HepG2 (cell line): ENCODE measurements around the gene EEF1AKMT3. TPM values are rescaled to one million over a fixed set of nuclear protein-coding genes. Genes with fewer than 3 reads are reported as not detected.

Experiments
- ATAC-seq: fragments of 200-7000 bp; cut with Tn5 transposase; 3 replicates; pipeline ENCODE4 v1.9.1; 2020; ENCODE audit warnings: mild to moderate bottlenecking, moderate library complexity
- BruUV-seq: library from RNA; stranded (reverse); fragments of 400-500 nt; replicated peaks from 2 replicates; lab custom pipeline; 2021; lab: Mats Ljungman, UMichigan
- CTCF ChIA-PET: fragments of 300-600 bp; formaldehyde crosslinking; extraction: SDS; loops from one replicate; lab custom pipeline; 2021; ENCODE audit warnings: low total read pairs, inconsistent platforms, low intra/inter-chr PET ratio; lab: Yijun Ruan, JAX
- POLR2A ChIA-PET: fragments of 350-600 bp; sonication (Branson Sonifier 250); formaldehyde crosslinking; loops from one replicate; lab custom pipeline; 2020; ENCODE audit warnings: antibody characterized with exemption, inconsistent platforms; lab: Yijun Ruan, JAX
- DNase-seq: peaks from one replicate; pipeline ENCODE4 v3.0.0-alpha.2; 2015; ENCODE audit warnings: low spot score
- FAIRE-seq: peaks from 3 replicates; lab custom pipeline; 2011; peaks lifted over from hg19 to GRCh38; lab: Jason Lieb, UNC
- H2AFZ ChIP-seq: one replicate; pipeline ENCODE4 v1.6.1; 2011; ENCODE audit warnings: low read length, inconsistent platforms
- H3K27ac ChIP-seq: fragments of 300-600 bp; 3 replicates; pipeline ENCODE4 v1.8.0; 2011; ENCODE audit warnings: mixed run types, mild to moderate bottlenecking, mixed read lengths, low read length, inconsistent platforms; ENCODE audit not compliant: insufficient read depth; ENCODE audit errors: extremely low read length
- H3K27me3 ChIP-seq, 2 experiments: fragments of 200-600 bp in 1 of 2; 2 replicates in 1 of 2; 3 replicates in 1 of 2; pipeline versions ENCODE4 v1.6.0 to v1.8.0; 2011; ENCODE audit warnings: low read length in 2 of 2, mild to moderate bottlenecking in 2 of 2, moderate library complexity in 2 of 2, inconsistent platforms in 1 of 2; ENCODE audit not compliant: insufficient read depth in 2 of 2, control insufficient read depth in 1 of 2
- H3K36me3 ChIP-seq, 2 experiments: fragments of 200-600 bp in 1 of 2; replicated peaks in 1 of 2; 2 replicates in 1 of 2; 3 replicates in 1 of 2; pipeline versions ENCODE4 v1.5.1 to v1.8.0; 2011; ENCODE audit warnings: low read length in 2 of 2, inconsistent platforms in 1 of 2; ENCODE audit not compliant: insufficient read depth in 2 of 2, control insufficient read depth in 1 of 2
- H3K4me1 ChIP-seq: 2 replicates; pipeline ENCODE4 v1.5.1; 2012; ENCODE audit warnings: low read length, inconsistent platforms; ENCODE audit not compliant: insufficient read depth
- H3K4me2 ChIP-seq: 2 replicates; pipeline ENCODE4 v1.6.0; 2011; ENCODE audit warnings: low read depth, low read length, inconsistent platforms
- H3K4me3 ChIP-seq, 3 experiments: fragments of 200-600 bp in 1 of 3; sonication (generic), shearing (Covaris generic) in 1 of 3; replicated peaks in 1 of 3; 2 replicates each; pipeline ENCODE4 v1.5.1; 2011 to 2016; ENCODE audit warnings: low read length in 3 of 3, inconsistent platforms in 2 of 3, low read depth in 2 of 3, mild to moderate bottlenecking in 2 of 3, control low read depth in 1 of 3, mixed read lengths in 1 of 3; ENCODE audit not compliant: insufficient read depth in 1 of 3
- H3K79me2 ChIP-seq: one replicate; pipeline ENCODE4 v1.6.1; 2011; ENCODE audit warnings: low read length, inconsistent platforms; ENCODE audit not compliant: insufficient read depth
- H3K9ac ChIP-seq: 2 replicates; pipeline ENCODE4 v1.6.0; 2011; ENCODE audit warnings: mild to moderate bottlenecking, low read depth, low read length, inconsistent platforms; ENCODE audit not compliant: insufficient read depth
- H3K9me3 ChIP-seq: 2 replicates; pipeline ENCODE4 v1.5.1; 2012; ENCODE audit warnings: mild to moderate bottlenecking, low read length
- H4K20me1 ChIP-seq: 2 replicates; pipeline ENCODE4 v1.6.0; 2011; ENCODE audit warnings: inconsistent platforms, mild to moderate bottlenecking, low read length, moderate library complexity; ENCODE audit not compliant: insufficient read depth
- EHMT2 ChIP-seq: fragments of 200-600 bp; sonication (generic); IDR thresholded peaks from 2 replicates; pipeline ENCODE4 v1.7.0; 2017; ENCODE audit warnings: antibody characterized with exemption, low read depth, low read length, borderline replicate concordance
- FOXM1 ChIP-seq: sonication (generic); formaldehyde crosslinking; IDR thresholded peaks from 2 replicates; pipeline ENCODE4 v1.5.0; 2020; ENCODE audit warnings: missing genetic modification reagents
- GLI4 ChIP-seq: sonication (generic); formaldehyde crosslinking; IDR thresholded peaks from 2 replicates; pipeline ENCODE4 v1.5.1; 2020; ENCODE audit warnings: missing genetic modification reagents, mild to moderate bottlenecking, moderate library complexity, borderline replicate concordance
- HNRNPL ChIP-seq: fragments of 200-400 bp; formaldehyde crosslinking; IDR thresholded peaks from 2 replicates; pipeline ENCODE4 v1.6.1; 2017; ENCODE audit warnings: mild to moderate bottlenecking, low read depth, low read length
- KLF13 ChIP-seq: sonication (generic); formaldehyde crosslinking; IDR thresholded peaks from 2 replicates; pipeline ENCODE4 v1.4.0; 2020; ENCODE audit warnings: mild to moderate bottlenecking, missing genetic modification reagents
- MAFG ChIP-seq: sonication (generic); formaldehyde crosslinking; IDR thresholded peaks from 2 replicates; pipeline ENCODE4 v1.5.1; 2020; ENCODE audit warnings: mild to moderate bottlenecking, missing genetic modification reagents
- MIER2 ChIP-seq: IDR thresholded peaks from 2 replicates; pipeline ENCODE4 v1.6.1; 2016; ENCODE audit warnings: missing biosample characterization, missing genetic modification reagents
- MTA1 ChIP-seq: sonication (generic); formaldehyde crosslinking; IDR thresholded peaks from 2 replicates; pipeline ENCODE4 v1.4.0; 2020; ENCODE audit warnings: missing genetic modification reagents, mild to moderate bottlenecking, borderline replicate concordance
- MYC ChIP-seq: sonication (generic); formaldehyde crosslinking; IDR thresholded peaks from 2 replicates; pipeline ENCODE4 v1.9.0; 2021; ENCODE audit warnings: missing genetic modification reagents, borderline replicate concordance
- ZNF17 ChIP-seq: sonication (generic); formaldehyde crosslinking; IDR thresholded peaks from 2 replicates; pipeline ENCODE4 v1.5.0; 2020; ENCODE audit warnings: mild to moderate bottlenecking, missing genetic modification reagents
- ZNF546 ChIP-seq: sonication (generic); formaldehyde crosslinking; conservative IDR thresholded peaks from 2 replicates; pipeline ENCODE4 v1.8.1; 2023; ENCODE audit warnings: mild to moderate bottlenecking, missing genetic modification reagents
- ZNF737 ChIP-seq: sonication (generic); formaldehyde crosslinking; IDR thresholded peaks from 2 replicates; pipeline ENCODE4 v1.5.0; 2020; ENCODE audit warnings: missing genetic modification reagents, mild to moderate bottlenecking, borderline replicate concordance
- WGBS: methylation state at CpG from one replicate; pipeline ENCODE4 v1.1.6; 2017; ENCODE audit warnings: low lambda C conversion rate; 5-methylcytosine and 5-hydroxymethylcytosine counted together
- in situ Hi-C: cut with HindIII; loops from 2 replicates; pipeline ENCODE4 v1.10.0; 2017; ENCODE audit warnings: low pct_unique_long_range_greater_than_20kb; ENCODE audit not compliant: extremely low pct_ligation_motif_present
- intact Hi-C: fragments of 100-400 bp; cut with micrococcal nuclease; formaldehyde crosslinking; loops from one replicate; pipeline ENCODE4 v1.10.0; 2022; ENCODE audit not compliant: unreplicated experiment
- polyA plus RNA-seq, 8 experiments: library from polyadenylated mRNA; depleted of rRNA in 3 of 8; stranded (reverse) in 7 of 8; unstranded in 1 of 8; fragments of >200 nt; fragmentation: Illumina TruSeq in 4 of 8; extraction: Trizol in 4 of 8; gene quantifications; 2 replicates each; pipeline versions ENCODE4 v1.2.1 to v1.2.3, GENCODE V29; 2011 to 2016; ENCODE audit warnings: low read depth in 4 of 8, missing spikeins in 1 of 8, mixed read lengths in 1 of 8; ENCODE audit not compliant: insufficient read depth in 1 of 8
- total RNA-seq, 5 experiments: library from RNA; depleted of rRNA; stranded (reverse); fragments of >200 nt; fragmentation: Illumina TruSeq; extraction: Trizol; gene quantifications; 2 replicates each; pipeline ENCODE4 v1.2.3, GENCODE V29; 2016; ENCODE audit warnings: low read depth in 1 of 5
- TF ChIP-seq, protein P1 (sequence below): sonication (generic); formaldehyde crosslinking; IDR thresholded peaks from 2 replicates; pipeline ENCODE4 v1.4.0; 2020; ENCODE audit warnings: missing genetic modification reagents, mild to moderate bottlenecking, borderline replicate concordance
- TF ChIP-seq, protein P2 (sequence below): IDR thresholded peaks from 2 replicates; pipeline ENCODE4 v1.6.1; 2016; ENCODE audit warnings: missing compliant biosample characterization, missing genetic modification reagents, borderline replicate concordance
- TF ChIP-seq, protein P3 (sequence below): fragments of 450-650 bp; IDR thresholded peaks from 2 replicates; pipeline ENCODE4 v1.6.1; 2017
- TF ChIP-seq, protein P4 (sequence below): sonication (generic); formaldehyde crosslinking; IDR thresholded peaks from 2 replicates; pipeline ENCODE4 v1.4.0; 2020; ENCODE audit warnings: low read depth, mild to moderate bottlenecking, missing genetic modification reagents

EEF1AKMT3 gene
- total and polyA plus RNA-seq, 2 of the 13 experiments (the other 11 are each of a cell fraction or from before 2014, with no cell fraction given), result 4.7 to 11.4 TPM

DNA sequence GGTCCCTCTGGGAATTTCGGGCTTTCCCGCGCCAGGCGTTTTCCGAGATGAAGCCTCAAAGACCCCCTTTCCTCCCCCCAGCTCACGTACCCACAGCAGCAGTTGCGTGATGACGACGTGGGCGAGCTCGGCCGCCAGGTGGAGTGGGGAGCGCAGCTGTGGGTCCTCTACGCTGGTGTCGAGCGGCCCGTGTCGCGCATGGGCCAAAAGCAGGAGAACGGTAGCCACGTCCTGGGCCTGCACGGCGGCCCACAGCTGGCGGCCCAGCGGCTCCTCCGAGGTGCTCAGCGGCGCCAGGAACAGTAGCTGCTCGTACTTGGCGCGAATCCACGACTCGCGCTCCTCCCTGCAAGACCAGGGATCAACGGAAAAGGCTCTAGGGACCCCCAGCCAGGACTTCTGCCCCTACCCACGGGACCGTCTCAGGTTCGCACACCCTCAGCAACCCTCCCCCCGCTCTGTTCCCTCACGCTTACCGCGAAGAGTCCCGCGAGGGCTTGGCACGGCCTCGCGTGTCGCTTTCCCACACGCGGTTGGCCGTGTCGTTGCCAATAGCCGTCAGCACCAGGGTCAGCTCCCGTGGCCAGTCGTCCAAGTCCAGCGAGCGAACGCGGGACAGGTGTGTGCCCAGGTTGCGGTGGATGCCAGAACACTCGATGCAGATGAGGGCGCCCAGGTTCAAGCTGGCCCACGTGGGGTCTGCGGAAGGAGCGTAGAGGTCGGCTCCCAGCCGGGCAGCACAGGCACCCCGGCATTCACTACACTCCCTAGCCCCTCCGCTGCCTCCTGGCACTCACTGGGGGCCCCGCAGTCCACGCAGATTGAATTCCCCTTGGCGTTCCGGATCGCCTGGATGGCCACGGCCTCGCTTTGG is 45.3 kb upstream of the EEF1AKMT3 start:
- no peak for DNase-seq
- in situ Hi-C loops, result no loop called here
- Histone ChIP-seq H3K4me3 (peak overlapping the region; percentile 81 to 91 (median 89); a peak in 4 of 6 replicates), H3K36me3 (no peaks in the 10 kb centered on the region), H3K27ac (no peak overlapping the region), H3K27me3 (peaks cover 2 to 26% of the 10 kb centered on the region in 2 experiments; a peak in 4 of 5 replicates), H3K4me2 (peak overlapping the region; percentile 98), H4K20me1 (no peaks in the 10 kb centered on the region), H3K4me1 (0 out of 2 replicates have a peak, but pooled peaks cover 4% of the 10 kb centered on the region), H2AFZ (no peak overlapping the region), H3K9me3 (no peaks in the 10 kb centered on the region), H3K79me2 (no peaks in the 10 kb centered on the region), H3K9ac (peak overlapping the region; percentile 52; the same call in 1 of the 2 replicates)
- ATAC-seq, result no peak
- intact Hi-C loops, result no loop called here
- CTCF ChIA-PET, result interaction anchor here (1.7 kb wide), 1 partner anchor 8 kb away, joined by 6 read pairs; no protein-coding TSS in a partner anchor
- FAIRE-seq, result no peak
- WGBS, result 82% methylated on average over 49 of the region's 76 CpGs
- no TSS peak for BruUV-seq
- POLR2A ChIA-PET, result interaction anchor here (0.5 to 2.1 kb wide), 4 partner anchors 18 to 216 kb away, joined by 3 to 23 read pairs (median 4); partner anchors contain the start of genes CTDSP2, EEF1AKMT3, METTL1 and TSPAN31
- TF ChIP-seq MIER2 (CRISPR knock-in tag) (peak; percentile 50; the same call in 1 of the 2 replicates), MTA1 (CRISPR knock-in tag) (no peak), EHMT2 (peak; percentile 50; the same call in 1 of the 2 replicates), FOXM1 (no peak), ZNF546 (CRISPR knock-in tag) (no peak), HNRNPL (0 out of 2 replicates have a peak, but pooled peaks have one; percentile 17), KLF13 (CRISPR knock-in tag) (no peak), ZNF737 (CRISPR knock-in tag) (0 out of 2 replicates have a peak, but pooled peaks have one; percentile 28), GLI4 (CRISPR knock-in tag) (no peak), MAFG (no peak), ZNF17 (no peak), MYC (CRISPR knock-in tag) (peak; percentile 0; the same call in 1 of the 2 replicates)
- TF ChIP-seq, protein P1, sequence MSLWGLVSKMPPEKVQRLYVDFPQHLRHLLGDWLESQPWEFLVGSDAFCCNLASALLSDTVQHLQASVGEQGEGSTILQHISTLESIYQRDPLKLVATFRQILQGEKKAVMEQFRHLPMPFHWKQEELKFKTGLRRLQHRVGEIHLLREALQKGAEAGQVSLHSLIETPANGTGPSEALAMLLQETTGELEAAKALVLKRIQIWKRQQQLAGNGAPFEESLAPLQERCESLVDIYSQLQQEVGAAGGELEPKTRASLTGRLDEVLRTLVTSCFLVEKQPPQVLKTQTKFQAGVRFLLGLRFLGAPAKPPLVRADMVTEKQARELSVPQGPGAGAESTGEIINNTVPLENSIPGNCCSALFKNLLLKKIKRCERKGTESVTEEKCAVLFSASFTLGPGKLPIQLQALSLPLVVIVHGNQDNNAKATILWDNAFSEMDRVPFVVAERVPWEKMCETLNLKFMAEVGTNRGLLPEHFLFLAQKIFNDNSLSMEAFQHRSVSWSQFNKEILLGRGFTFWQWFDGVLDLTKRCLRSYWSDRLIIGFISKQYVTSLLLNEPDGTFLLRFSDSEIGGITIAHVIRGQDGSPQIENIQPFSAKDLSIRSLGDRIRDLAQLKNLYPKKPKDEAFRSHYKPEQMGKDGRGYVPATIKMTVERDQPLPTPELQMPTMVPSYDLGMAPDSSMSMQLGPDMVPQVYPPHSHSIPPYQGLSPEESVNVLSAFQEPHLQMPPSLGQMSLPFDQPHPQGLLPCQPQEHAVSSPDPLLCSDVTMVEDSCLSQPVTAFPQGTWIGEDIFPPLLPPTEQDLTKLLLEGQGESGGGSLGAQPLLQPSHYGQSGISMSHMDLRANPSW (CRISPR knock-in tag), result no peak
- TF ChIP-seq, protein P2, sequence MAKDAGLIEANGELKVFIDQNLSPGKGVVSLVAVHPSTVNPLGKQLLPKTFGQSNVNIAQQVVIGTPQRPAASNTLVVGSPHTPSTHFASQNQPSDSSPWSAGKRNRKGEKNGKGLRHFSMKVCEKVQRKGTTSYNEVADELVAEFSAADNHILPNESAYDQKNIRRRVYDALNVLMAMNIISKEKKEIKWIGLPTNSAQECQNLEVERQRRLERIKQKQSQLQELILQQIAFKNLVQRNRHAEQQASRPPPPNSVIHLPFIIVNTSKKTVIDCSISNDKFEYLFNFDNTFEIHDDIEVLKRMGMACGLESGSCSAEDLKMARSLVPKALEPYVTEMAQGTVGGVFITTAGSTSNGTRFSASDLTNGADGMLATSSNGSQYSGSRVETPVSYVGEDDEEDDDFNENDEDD, result no peak
- TF ChIP-seq, protein P3, sequence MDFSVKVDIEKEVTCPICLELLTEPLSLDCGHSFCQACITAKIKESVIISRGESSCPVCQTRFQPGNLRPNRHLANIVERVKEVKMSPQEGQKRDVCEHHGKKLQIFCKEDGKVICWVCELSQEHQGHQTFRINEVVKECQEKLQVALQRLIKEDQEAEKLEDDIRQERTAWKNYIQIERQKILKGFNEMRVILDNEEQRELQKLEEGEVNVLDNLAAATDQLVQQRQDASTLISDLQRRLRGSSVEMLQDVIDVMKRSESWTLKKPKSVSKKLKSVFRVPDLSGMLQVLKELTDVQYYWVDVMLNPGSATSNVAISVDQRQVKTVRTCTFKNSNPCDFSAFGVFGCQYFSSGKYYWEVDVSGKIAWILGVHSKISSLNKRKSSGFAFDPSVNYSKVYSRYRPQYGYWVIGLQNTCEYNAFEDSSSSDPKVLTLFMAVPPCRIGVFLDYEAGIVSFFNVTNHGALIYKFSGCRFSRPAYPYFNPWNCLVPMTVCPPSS, result no peak
- TF ChIP-seq, protein P4, sequence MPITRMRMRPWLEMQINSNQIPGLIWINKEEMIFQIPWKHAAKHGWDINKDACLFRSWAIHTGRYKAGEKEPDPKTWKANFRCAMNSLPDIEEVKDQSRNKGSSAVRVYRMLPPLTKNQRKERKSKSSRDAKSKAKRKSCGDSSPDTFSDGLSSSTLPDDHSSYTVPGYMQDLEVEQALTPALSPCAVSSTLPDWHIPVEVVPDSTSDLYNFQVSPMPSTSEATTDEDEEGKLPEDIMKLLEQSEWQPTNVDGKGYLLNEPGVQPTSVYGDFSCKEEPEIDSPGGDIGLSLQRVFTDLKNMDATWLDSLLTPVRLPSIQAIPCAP, result no peak
